ENCODE results near the gene CLEC16A. TPM values are rescaled to one million over a fixed set of nuclear protein-coding genes. Genes with fewer than 3 reads are reported as not detected.
"Not testable (repeated sequence)": the region's sequence is repeated elsewhere in the genome, so short reads cannot be mapped to it uniquely, and the experiment has no call there.

The CLEC16A gene
- total RNA-seq, 2 donors from 2014 or later = 31.1 to 32.0 TPM

- no peak for DNase-seq
- H3K4me3 Mint-ChIP-seq = no peak overlapping the region
- H3K27me3 Mint-ChIP-seq = no peaks in the 10 kb centered on the region
- H3K4me1 Mint-ChIP-seq = peaks cover 38% of the 10 kb centered on the region
- H3K9me3 ChIP-seq (ENCODE audit: control insufficient read depth, low read length, poor library complexity, severe bottlenecking) = no peaks in the 10 kb centered on the region
- no peak for ATAC-seq
- H3K27ac Mint-ChIP-seq = no peak overlapping the region
- peaks cover 2% of the 10 kb centered on the region for H3K36me3 Mint-ChIP-seq (ENCODE audit: low read depth)
Measured at GRCh38 chr16:11097094-11097786, 152.9 kb downstream of the CLEC16A start.

GRCh38 chr16:11097787-11098167 lies 153.4 kb downstream of the CLEC16A start:
- Mint-ChIP-seq H3K4me3 (no peak overlapping the region), H3K27ac (no peak overlapping the region), H3K4me1 (peaks cover 42% of the 10 kb centered on the region), H3K27me3 (no peaks in the 10 kb centered on the region), H3K36me3 (ENCODE audit: low read depth) (peaks cover 2% of the 10 kb centered on the region)
- ATAC-seq = no peak
- DNase-seq = no peak
- no peaks in the 10 kb centered on the region for H3K9me3 ChIP-seq (ENCODE audit: control insufficient read depth, low read length, poor library complexity, severe bottlenecking)

- Mint-ChIP-seq H3K27ac (peak overlapping the region; percentile 67), H3K4me1 (peaks cover 34% of the 10 kb centered on the region), H3K27me3 (no peaks in the 10 kb centered on the region), H3K4me3 (no peak overlapping the region), H3K36me3 (ENCODE audit: low read depth) (peaks cover 2% of the 10 kb centered on the region)
- ATAC-seq (no peak), DNase-seq (no peak)
- no peaks in the 10 kb centered on the region for H3K9me3 ChIP-seq (ENCODE audit: control insufficient read depth, low read length, poor library complexity, severe bottlenecking)
Measured at GRCh38 chr16:11098601-11099390, 154.4 kb downstream of the CLEC16A start.

GRCh38 chr16:11099672-11100205 lies 155.4 kb downstream of the CLEC16A start:
- Mint-ChIP-seq H3K36me3 (ENCODE audit: low read depth) (peaks cover 2% of the 10 kb centered on the region), H3K27ac (peak overlapping the region; percentile 67), H3K4me1 (peaks cover 30% of the 10 kb centered on the region), H3K4me3 (no peak overlapping the region), H3K27me3 (no peaks in the 10 kb centered on the region)
- ATAC-seq = no peak
- DNase-seq = no peak
- no peaks in the 10 kb centered on the region for H3K9me3 ChIP-seq (ENCODE audit: control insufficient read depth, low read length, poor library complexity, severe bottlenecking)

- no peaks in the 10 kb centered on the region for H3K27me3 Mint-ChIP-seq
- peaks cover 2% of the 10 kb centered on the region for H3K36me3 Mint-ChIP-seq (ENCODE audit: low read depth)
- peak overlapping the region; percentile 67 for H3K27ac Mint-ChIP-seq
- peaks cover 33% of the 10 kb centered on the region for H3K4me1 Mint-ChIP-seq
- H3K4me3 Mint-ChIP-seq = no peak overlapping the region
- ATAC-seq = no peak
- no peaks in the 10 kb centered on the region for H3K9me3 ChIP-seq (ENCODE audit: control insufficient read depth, low read length, poor library complexity, severe bottlenecking)
- no peak for DNase-seq
Measured at GRCh38 chr16:11100239-11100750, 155.9 kb downstream of the CLEC16A start.

GRCh38 chr16:11101283-11101682 lies 156.9 kb downstream of the CLEC16A start:
- Mint-ChIP-seq H3K4me3 (no peak overlapping the region), H3K27me3 (no peaks in the 10 kb centered on the region), H3K27ac (peak overlapping the region; percentile 16), H3K4me1 (peaks cover 39% of the 10 kb centered on the region), H3K36me3 (ENCODE audit: low read depth) (peaks cover 2% of the 10 kb centered on the region)
- ATAC-seq (no peak), DNase-seq (no peak)
- no peaks in the 10 kb centered on the region for H3K9me3 ChIP-seq (ENCODE audit: control insufficient read depth, low read length, poor library complexity, severe bottlenecking)

- peak overlapping the region; percentile 41 for H3K27ac Mint-ChIP-seq
Measured at GRCh38 chr16:11101695-11102522, 157.5 kb downstream of the CLEC16A start.

GRCh38 chr16:11102523-11102898 lies 158.1 kb downstream of the CLEC16A start:
- H3K36me3 Mint-ChIP-seq (ENCODE audit: low read depth) = no peaks in the 10 kb centered on the region
- H3K4me3 Mint-ChIP-seq = no peak overlapping the region
- no peak for DNase-seq
- peaks cover 39% of the 10 kb centered on the region for H3K4me1 Mint-ChIP-seq
- no peaks in the 10 kb centered on the region for H3K9me3 ChIP-seq (ENCODE audit: control insufficient read depth, low read length, poor library complexity, severe bottlenecking)
- H3K27me3 Mint-ChIP-seq = no peaks in the 10 kb centered on the region
- peak overlapping the region; percentile 41 for H3K27ac Mint-ChIP-seq
- no peak for ATAC-seq

More at GRCh38 chr16:11101695-11102522, 157.5 kb downstream of the CLEC16A start:
- H3K4me1 Mint-ChIP-seq = peaks cover 39% of the 10 kb centered on the region
- no peaks in the 10 kb centered on the region for H3K27me3 Mint-ChIP-seq
- no peaks in the 10 kb centered on the region for H3K36me3 Mint-ChIP-seq (ENCODE audit: low read depth)
- no peaks in the 10 kb centered on the region for H3K9me3 ChIP-seq (ENCODE audit: control insufficient read depth, low read length, poor library complexity, severe bottlenecking)
- DNase-seq = no peak
- ATAC-seq = no peak
- peak overlapping the region; percentile 52 for H3K4me3 Mint-ChIP-seq

- H3K36me3 Mint-ChIP-seq (ENCODE audit: low read depth); H3K27me3 Mint-ChIP-seq; H3K9me3 ChIP-seq (ENCODE audit: control insufficient read depth, low read length, poor library complexity, severe bottlenecking); DNase-seq; H3K4me3 Mint-ChIP-seq; ATAC-seq: not testable (repeated sequence)
- Mint-ChIP-seq H3K27ac (peak overlapping the region; percentile 41), H3K4me1 (peaks cover 39% of the 10 kb centered on the region)
Measured at GRCh38 chr16:11103301-11103700, 158.9 kb downstream of the CLEC16A start.

- DNase-seq (no peak), ATAC-seq (peak; percentile 5)
- no peaks in the 10 kb centered on the region for H3K9me3 ChIP-seq (ENCODE audit: control insufficient read depth, low read length, poor library complexity, severe bottlenecking)
- H3K4me1 Mint-ChIP-seq = peaks cover 35% of the 10 kb centered on the region
- peak overlapping the region; percentile 43 for H3K4me3 Mint-ChIP-seq
- H3K27ac Mint-ChIP-seq = peak overlapping the region; percentile 85
- H3K36me3 Mint-ChIP-seq (ENCODE audit: low read depth) = no peaks in the 10 kb centered on the region
- no peaks in the 10 kb centered on the region for H3K27me3 Mint-ChIP-seq
Measured at GRCh38 chr16:11104168-11105037, 160.0 kb downstream of the CLEC16A start.

GRCh38 chr16:11105038-11105903 lies 160.9 kb downstream of the CLEC16A start:
- ATAC-seq = peak; percentile 91
- Mint-ChIP-seq H3K4me3 (peak overlapping the region; percentile 43), H3K27me3 (no peaks in the 10 kb centered on the region)

More at GRCh38 chr16:11105038-11105903, 160.9 kb downstream of the CLEC16A start:
- H3K36me3 Mint-ChIP-seq (ENCODE audit: low read depth) = no peaks in the 10 kb centered on the region
- H3K27ac Mint-ChIP-seq = peak overlapping the region; percentile 85
- H3K4me1 Mint-ChIP-seq = peaks cover 26% of the 10 kb centered on the region
- DNase-seq = no peak
- H3K9me3 ChIP-seq (ENCODE audit: control insufficient read depth, low read length, poor library complexity, severe bottlenecking) = no peaks in the 10 kb centered on the region

Measured in T-helper 17 cell (primary cell).